ENCODE results near the gene CWC25.

The CWC25 gene

DNA sequence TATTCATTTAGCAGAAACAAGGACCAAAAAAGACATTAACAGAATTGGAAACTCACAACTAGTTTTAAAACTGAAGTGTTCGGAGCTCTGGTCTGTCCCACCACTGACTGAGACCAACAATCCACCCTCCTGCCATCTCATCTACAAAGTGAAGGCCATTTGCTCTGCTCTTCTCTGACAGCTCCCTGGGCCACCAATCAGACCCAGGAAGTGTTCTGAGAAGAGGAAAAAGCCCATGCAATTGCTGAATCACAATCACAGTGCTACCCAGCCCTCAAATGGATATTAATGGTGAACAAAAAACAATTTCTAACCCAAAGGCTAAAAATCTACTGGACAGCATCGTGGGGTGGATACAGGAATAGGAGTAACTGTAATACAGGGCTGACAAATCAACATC, 26.3 kb upstream of the CWC25 start:
- H3K4me3 ChIP-seq (ENCODE audit: low read depth, low read length) = peak overlapping the region; percentile 73
- no peak for DNase-seq (ENCODE audit: low read depth)
- TF ChIP-seq, protein P1, sequence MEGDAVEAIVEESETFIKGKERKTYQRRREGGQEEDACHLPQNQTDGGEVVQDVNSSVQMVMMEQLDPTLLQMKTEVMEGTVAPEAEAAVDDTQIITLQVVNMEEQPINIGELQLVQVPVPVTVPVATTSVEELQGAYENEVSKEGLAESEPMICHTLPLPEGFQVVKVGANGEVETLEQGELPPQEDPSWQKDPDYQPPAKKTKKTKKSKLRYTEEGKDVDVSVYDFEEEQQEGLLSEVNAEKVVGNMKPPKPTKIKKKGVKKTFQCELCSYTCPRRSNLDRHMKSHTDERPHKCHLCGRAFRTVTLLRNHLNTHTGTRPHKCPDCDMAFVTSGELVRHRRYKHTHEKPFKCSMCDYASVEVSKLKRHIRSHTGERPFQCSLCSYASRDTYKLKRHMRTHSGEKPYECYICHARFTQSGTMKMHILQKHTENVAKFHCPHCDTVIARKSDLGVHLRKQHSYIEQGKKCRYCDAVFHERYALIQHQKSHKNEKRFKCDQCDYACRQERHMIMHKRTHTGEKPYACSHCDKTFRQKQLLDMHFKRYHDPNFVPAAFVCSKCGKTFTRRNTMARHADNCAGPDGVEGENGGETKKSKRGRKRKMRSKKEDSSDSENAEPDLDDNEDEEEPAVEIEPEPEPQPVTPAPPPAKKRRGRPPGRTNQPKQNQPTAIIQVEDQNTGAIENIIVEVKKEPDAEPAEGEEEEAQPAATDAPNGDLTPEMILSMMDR (IDR thresholded peaks at IDR 0.05; ENCODE audit: insufficient read depth, low read depth, low read length, missing control alignments) = no peak

- no peak overlapping the region for H3K4me3 ChIP-seq (ENCODE audit: low read depth, low read length)
- TF ChIP-seq, protein P1 (IDR thresholded peaks at IDR 0.05; ENCODE audit: insufficient read depth, low read depth, low read length, missing control alignments) = no peak
- no peak for DNase-seq (ENCODE audit: low read depth)
Observed at GRCh38 chr17:38850374-38850773, 25.3 kb upstream of the CWC25 start.

GRCh38 chr17:38848939-38849605, 24.0 kb upstream of the CWC25 start:
- DNase-seq (ENCODE audit: low read depth) = no peak
- TF ChIP-seq, protein P1 (IDR thresholded peaks at IDR 0.05; ENCODE audit: insufficient read depth, low read depth, low read length, missing control alignments) = no peak

GRCh38 chr17:38848557-38848891, 23.4 kb upstream of the CWC25 start:
- TF ChIP-seq, protein P1 (IDR thresholded peaks at IDR 0.05; ENCODE audit: insufficient read depth, low read depth, low read length, missing control alignments) = no peak
- no peak for DNase-seq (ENCODE audit: low read depth)
- no peak overlapping the region for H3K4me3 ChIP-seq (ENCODE audit: low read depth, low read length)

More at GRCh38 chr17:38848939-38849605, 24.0 kb upstream of the CWC25 start:
- H3K4me3 ChIP-seq (ENCODE audit: low read depth, low read length) = no peak overlapping the region

DNA sequence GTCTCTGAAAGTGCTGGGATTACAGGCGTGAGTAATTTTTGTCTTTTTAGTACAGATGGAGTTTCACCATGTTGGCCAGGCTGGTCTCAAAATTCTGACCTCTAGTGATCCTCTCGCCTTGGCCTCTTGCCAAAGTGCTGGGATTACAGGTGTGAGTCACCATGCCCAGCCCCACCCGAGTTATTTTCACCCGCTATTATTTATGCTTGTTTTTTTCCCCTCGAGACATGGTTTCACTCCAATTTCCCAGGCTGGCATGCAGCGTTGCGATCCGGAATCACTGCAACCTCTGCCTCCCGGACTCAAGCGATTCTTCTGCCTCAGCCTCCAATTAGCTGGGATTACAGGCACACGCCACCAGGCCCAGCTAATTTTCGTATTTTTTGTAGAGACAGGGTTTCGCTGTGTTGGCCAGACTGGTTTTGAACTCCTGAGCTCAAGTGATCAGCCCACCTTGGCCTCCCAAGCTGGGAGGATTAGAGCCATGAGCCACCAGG, 19.2 kb upstream of the CWC25 start:
- peak; percentile 69 for DNase-seq (ENCODE audit: low read depth)
- H3K4me3 ChIP-seq (ENCODE audit: low read depth, low read length) = no peak overlapping the region
- TF ChIP-seq, protein P1 (IDR thresholded peaks at IDR 0.05; ENCODE audit: insufficient read depth, low read depth, low read length, missing control alignments) = no peak

DNA sequence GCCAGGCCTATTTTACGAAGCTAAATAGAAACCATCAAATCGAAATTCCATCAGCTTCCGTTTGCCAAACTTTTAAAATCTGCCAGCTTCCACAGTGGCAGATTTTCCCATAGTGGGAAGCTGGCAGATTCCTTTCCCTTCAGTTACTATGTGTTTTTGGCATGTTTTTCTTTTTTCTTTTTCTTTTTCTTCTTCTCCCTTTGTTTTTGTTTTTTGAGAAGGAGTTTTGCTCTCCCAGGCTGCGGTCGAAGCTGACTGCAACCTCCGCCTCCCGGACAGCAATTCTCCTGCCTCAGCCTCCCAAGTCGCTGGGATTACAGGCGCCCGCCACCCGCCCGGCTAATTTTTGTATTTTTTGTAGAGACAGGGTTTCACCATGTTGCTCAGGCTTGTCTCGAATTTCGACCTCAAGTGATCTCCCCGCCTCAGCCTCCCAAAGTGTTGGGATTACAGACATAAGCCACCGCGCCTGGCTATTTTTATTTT, 684 bp upstream of the CWC25 start:
- TF ChIP-seq, protein P1 (IDR thresholded peaks at IDR 0.05; ENCODE audit: insufficient read depth, low read depth, low read length, missing control alignments) = no peak
- no peak for DNase-seq (ENCODE audit: low read depth)
- peak overlapping the region; percentile 81 for H3K4me3 ChIP-seq (ENCODE audit: low read depth, low read length)
